Fibroblast of lung (primary cell): ENCODE measurements around the gene POU2F1. TPM values are rescaled to one million over a fixed set of nuclear protein-coding genes. Genes with fewer than 3 reads are reported as not detected.

Experiments used
- DNase-seq, 2 donors: peaks; one replicate each; pipeline versions ENCODE4 v3.0.0 to v3.0.0-alpha.2; 2010; ENCODE audit warnings: low read depth in 2 of 2
- H2AFZ ChIP-seq: 2 replicates; pipeline ENCODE4 v1.5.1; 2012; ENCODE audit warnings: low read length, control low read depth, inconsistent platforms
- H3K27ac ChIP-seq: 2 replicates; pipeline ENCODE4 v1.5.1; 2011; ENCODE audit warnings: low read length, control low read depth; ENCODE audit not compliant: insufficient read depth
- H3K27me3 ChIP-seq: 2 replicates; pipeline ENCODE4 v1.5.1; 2011; ENCODE audit warnings: mild to moderate bottlenecking, low read length; ENCODE audit not compliant: control insufficient read depth, insufficient read depth
- H3K36me3 ChIP-seq: 2 replicates; pipeline ENCODE4 v1.5.1; 2011; ENCODE audit warnings: low read length; ENCODE audit not compliant: control insufficient read depth, insufficient read depth
- H3K4me1 ChIP-seq: 2 replicates; pipeline ENCODE4 v1.5.1; 2011; ENCODE audit warnings: low read length; ENCODE audit not compliant: control insufficient read depth, insufficient read depth; ENCODE audit errors: extremely low read depth
- H3K4me2 ChIP-seq: 2 replicates; pipeline ENCODE4 v1.5.1; 2011; ENCODE audit warnings: low read length, control low read depth; ENCODE audit not compliant: insufficient read depth; ENCODE audit errors: extremely low read depth
- H3K4me3 ChIP-seq, 4 experiments: fragments of 200-600 bp in 1 of 4; sonication (generic) in 1 of 4; replicated peaks in 1 of 4; 2 replicates each; pipeline ENCODE4 v1.5.1; 2011 to 2016; ENCODE audit warnings: low read length in 4 of 4, low read depth in 3 of 4, mild to moderate bottlenecking in 3 of 4, control low read depth in 2 of 4, inconsistent platforms in 1 of 4, mixed read lengths in 1 of 4; ENCODE audit not compliant: insufficient read depth in 1 of 4; ENCODE audit errors: control extremely low read depth in 1 of 4
- H3K79me2 ChIP-seq: 2 replicates; pipeline ENCODE4 v1.5.1; 2012; ENCODE audit warnings: mild to moderate bottlenecking, low read length, inconsistent platforms; ENCODE audit not compliant: control insufficient read depth, insufficient read depth
- H3K9ac ChIP-seq: 2 replicates; pipeline ENCODE4 v1.5.1; 2011; ENCODE audit warnings: mild to moderate bottlenecking, low read length, control low read depth; ENCODE audit not compliant: insufficient read depth
- H3K9me3 ChIP-seq: 2 replicates; pipeline ENCODE4 v1.5.1; 2012; ENCODE audit warnings: low read depth, low read length; ENCODE audit not compliant: control insufficient read depth, insufficient read depth
- H4K20me1 ChIP-seq: 2 replicates; pipeline ENCODE4 v1.5.1; 2011; ENCODE audit warnings: low read length; ENCODE audit not compliant: control insufficient read depth, insufficient read depth; ENCODE audit errors: extremely low read depth
- CTCF ChIP-seq, 2 donors: IDR thresholded peaks in 1 of 2; conservative IDR thresholded peaks in 1 of 2; 1 replicate in 1 of 2; 2 replicates in 1 of 2; pipeline ENCODE4 v1.5.1; 2011 to 2012; ENCODE audit warnings: low read length in 2 of 2, control low read depth in 1 of 2, inconsistent platforms in 1 of 2, low read depth in 1 of 2, mild to moderate bottlenecking in 1 of 2
- EZH2 ChIP-seq: IDR thresholded peaks from 2 replicates; pipeline ENCODE4 v1.5.1; 2012; ENCODE audit warnings: low read length, control low read depth, mild to moderate bottlenecking; ENCODE audit errors: missing control alignments
- polyA plus RNA-seq, 2 donors: library from polyadenylated mRNA; depleted of rRNA in 1 of 2; stranded (reverse) in 1 of 2; unstranded in 1 of 2; fragments of >200 nt; gene quantifications; 2 replicates each; pipeline ENCODE4 v1.2.1, GENCODE V29; 2011 to 2012; ENCODE audit warnings: missing spikeins in 1 of 2
- total RNA-seq: library from RNA; depleted of rRNA; stranded (reverse); fragments of >200 nt; gene quantifications from 2 replicates; pipeline ENCODE4 v1.2.1, GENCODE V29; 2014

POU2F1 gene
- total and polyA plus RNA-seq, 2 donors (not counting 1 experiment from before 2014, with no cell fraction given), result 3.5 to 4.3 TPM

GRCh38 chr1:167463080-167463479 lies 242.4 kb downstream of the POU2F1 start:
- TF ChIP-seq EZH2 (no peak), CTCF (conservative IDR thresholded peaks at IDR 0.05 in 1 of 2, IDR thresholded peaks at IDR 0.05 in 1 of 2; ENCODE audit: low read depth in 1 of 2, low read length in 2 of 2) (no peak)
- no peaks in the 10 kb centered on the region for H4K20me1 ChIP-seq
- H3K36me3 ChIP-seq, result no peaks in the 10 kb centered on the region
- no peak for DNase-seq
- H3K9ac ChIP-seq, result no peak overlapping the region
- no peaks in the 10 kb centered on the region for H3K4me1 ChIP-seq
- no peak overlapping the region for H3K27ac ChIP-seq
- peaks cover 5% of the 10 kb centered on the region for H3K27me3 ChIP-seq
- no peak overlapping the region for H3K4me2 ChIP-seq
- no peak overlapping the region for H2AFZ ChIP-seq
- no peaks in the 10 kb centered on the region for H3K79me2 ChIP-seq
- H3K9me3 ChIP-seq, result no peaks in the 10 kb centered on the region
- H3K4me3 ChIP-seq, result no peak overlapping the region

GRCh38 chr1:167463875-167464575 lies 243.3 kb downstream of the POU2F1 start:
- Histone ChIP-seq H3K36me3 (no peaks in the 10 kb centered on the region), H3K9ac (no peak overlapping the region), H3K79me2 (no peaks in the 10 kb centered on the region), H3K9me3 (no peaks in the 10 kb centered on the region), H3K4me3 (no peak overlapping the region), H2AFZ (no peak overlapping the region), H3K27ac (no peak overlapping the region), H4K20me1 (no peaks in the 10 kb centered on the region), H3K4me2 (no peak overlapping the region), H3K4me1 (no peaks in the 10 kb centered on the region), H3K27me3 (peaks cover 5% of the 10 kb centered on the region)
- no peak for DNase-seq
- TF ChIP-seq EZH2 (no peak), CTCF (conservative IDR thresholded peaks at IDR 0.05 in 1 of 2, IDR thresholded peaks at IDR 0.05 in 1 of 2; ENCODE audit: low read depth in 1 of 2, low read length in 2 of 2) (no peak)

DNA sequence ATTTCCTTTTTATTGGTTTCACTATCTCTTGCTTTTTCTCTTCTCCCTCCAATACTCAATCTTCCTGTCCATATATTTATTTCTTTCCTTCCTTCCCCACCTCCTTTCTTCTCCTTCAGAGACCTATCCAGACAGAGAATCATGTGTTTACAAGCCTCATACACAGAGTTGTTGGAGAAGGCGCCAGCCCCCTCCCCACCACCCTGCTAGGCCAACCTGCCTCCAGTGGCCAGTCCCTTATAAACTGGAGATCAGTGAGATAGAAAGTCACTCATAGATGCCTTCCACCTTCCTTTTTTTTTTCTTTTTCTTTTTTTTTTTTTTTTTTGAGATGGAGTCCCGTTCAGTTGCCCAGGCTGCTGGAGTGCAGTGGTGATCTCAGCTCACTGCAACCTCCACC lies 244.3 kb downstream of the POU2F1 start:
- H3K27ac ChIP-seq, result no peak overlapping the region
- no peaks in the 10 kb centered on the region for H3K36me3 ChIP-seq
- H3K79me2 ChIP-seq, result no peaks in the 10 kb centered on the region
- no peak overlapping the region for H2AFZ ChIP-seq
- H3K4me1 ChIP-seq, result no peaks in the 10 kb centered on the region
- no peak overlapping the region for H3K4me2 ChIP-seq
- H3K4me3 ChIP-seq, result no peak overlapping the region
- peaks cover 5% of the 10 kb centered on the region for H3K27me3 ChIP-seq
- H3K9me3 ChIP-seq, result no peaks in the 10 kb centered on the region
- no peak overlapping the region for H3K9ac ChIP-seq
- no peak for DNase-seq
- no peaks in the 10 kb centered on the region for H4K20me1 ChIP-seq
- TF ChIP-seq CTCF (conservative IDR thresholded peaks at IDR 0.05 in 1 of 2, IDR thresholded peaks at IDR 0.05 in 1 of 2; ENCODE audit: low read depth in 1 of 2, low read length in 2 of 2), result no peak
- no peak for TF ChIP-seq EZH2
